HepG2 (cell line): ENCODE results near the gene EPB41L4A. TPM values are rescaled to one million over a fixed set of nuclear protein-coding genes. Genes with fewer than 3 reads are reported as not detected.

Experiments used
- ATAC-seq: fragments of 200-7000 bp; cut with Tn5 transposase; 3 replicates; pipeline ENCODE4 v1.9.1; 2020; ENCODE audit warnings: mild to moderate bottlenecking, moderate library complexity
- BruUV-seq: library from RNA; stranded (reverse); fragments of 400-500 nt; replicated peaks from 2 replicates; lab custom pipeline; 2021; lab: Mats Ljungman, UMichigan
- CTCF ChIA-PET: fragments of 300-600 bp; formaldehyde crosslinking; extraction: SDS; loops from one replicate; lab custom pipeline; 2021; ENCODE audit warnings: low total read pairs, inconsistent platforms, low intra/inter-chr PET ratio; lab: Yijun Ruan, JAX
- POLR2A ChIA-PET: fragments of 350-600 bp; sonication (Branson Sonifier 250); formaldehyde crosslinking; loops from one replicate; lab custom pipeline; 2020; ENCODE audit warnings: antibody characterized with exemption, inconsistent platforms; lab: Yijun Ruan, JAX
- DNase-seq: peaks from one replicate; pipeline ENCODE4 v3.0.0-alpha.2; 2015; ENCODE audit warnings: low spot score
- FAIRE-seq: peaks from 3 replicates; lab custom pipeline; 2011; peaks lifted over from hg19 to GRCh38; lab: Jason Lieb, UNC
- H2AFZ ChIP-seq: one replicate; pipeline ENCODE4 v1.6.1; 2011; ENCODE audit warnings: low read length, inconsistent platforms
- H3K27ac ChIP-seq: fragments of 300-600 bp; 3 replicates; pipeline ENCODE4 v1.8.0; 2011; ENCODE audit warnings: mixed run types, mild to moderate bottlenecking, mixed read lengths, low read length, inconsistent platforms; ENCODE audit not compliant: insufficient read depth; ENCODE audit errors: extremely low read length
- H3K27me3 ChIP-seq, 2 experiments: fragments of 200-600 bp in 1 of 2; 2 replicates in 1 of 2; 3 replicates in 1 of 2; pipeline versions ENCODE4 v1.6.0 to v1.8.0; 2011; ENCODE audit warnings: low read length in 2 of 2, mild to moderate bottlenecking in 2 of 2, moderate library complexity in 2 of 2, inconsistent platforms in 1 of 2; ENCODE audit not compliant: insufficient read depth in 2 of 2, control insufficient read depth in 1 of 2
- H3K36me3 ChIP-seq, 2 experiments: fragments of 200-600 bp in 1 of 2; replicated peaks in 1 of 2; 2 replicates in 1 of 2; 3 replicates in 1 of 2; pipeline versions ENCODE4 v1.5.1 to v1.8.0; 2011; ENCODE audit warnings: low read length in 2 of 2, inconsistent platforms in 1 of 2; ENCODE audit not compliant: insufficient read depth in 2 of 2, control insufficient read depth in 1 of 2
- H3K4me1 ChIP-seq: 2 replicates; pipeline ENCODE4 v1.5.1; 2012; ENCODE audit warnings: low read length, inconsistent platforms; ENCODE audit not compliant: insufficient read depth
- H3K4me2 ChIP-seq: 2 replicates; pipeline ENCODE4 v1.6.0; 2011; ENCODE audit warnings: low read depth, low read length, inconsistent platforms
- H3K4me3 ChIP-seq, 3 experiments: fragments of 200-600 bp in 1 of 3; sonication (generic), shearing (Covaris generic) in 1 of 3; replicated peaks in 1 of 3; 2 replicates each; pipeline ENCODE4 v1.5.1; 2011 to 2016; ENCODE audit warnings: low read length in 3 of 3, inconsistent platforms in 2 of 3, low read depth in 2 of 3, mild to moderate bottlenecking in 2 of 3, control low read depth in 1 of 3, mixed read lengths in 1 of 3; ENCODE audit not compliant: insufficient read depth in 1 of 3
- H3K79me2 ChIP-seq: one replicate; pipeline ENCODE4 v1.6.1; 2011; ENCODE audit warnings: low read length, inconsistent platforms; ENCODE audit not compliant: insufficient read depth
- H3K9ac ChIP-seq: 2 replicates; pipeline ENCODE4 v1.6.0; 2011; ENCODE audit warnings: mild to moderate bottlenecking, low read depth, low read length, inconsistent platforms; ENCODE audit not compliant: insufficient read depth
- H3K9me3 ChIP-seq: 2 replicates; pipeline ENCODE4 v1.5.1; 2012; ENCODE audit warnings: mild to moderate bottlenecking, low read length
- H4K20me1 ChIP-seq: 2 replicates; pipeline ENCODE4 v1.6.0; 2011; ENCODE audit warnings: inconsistent platforms, mild to moderate bottlenecking, low read length, moderate library complexity; ENCODE audit not compliant: insufficient read depth
- AGO2 ChIP-seq: fragments of 200-400 bp; formaldehyde crosslinking; optimal IDR thresholded peaks from 2 replicates; pipeline ENCODE3; 2017; ENCODE audit warnings: mild to moderate bottlenecking, low read depth, low read length, moderate library complexity
- CREB1 ChIP-seq, 2 experiments: fragments of 450-650 bp in 1 of 2; IDR thresholded peaks; 2 replicates each; pipeline ENCODE4 v1.6.1; 2016 to 2017; ENCODE audit warnings: control low read depth in 1 of 2, mild to moderate bottlenecking in 1 of 2, missing compliant biosample characterization in 1 of 2, missing genetic modification characterization in 1 of 2
- DNMT3B ChIP-seq: conservative IDR thresholded peaks from 2 replicates; pipeline ENCODE4 v1.6.1; 2016; ENCODE audit warnings: missing biosample characterization, control low read depth
- EED ChIP-seq: sonication (generic); formaldehyde crosslinking; IDR thresholded peaks from 2 replicates; pipeline ENCODE4 v1.5.0; 2020; ENCODE audit warnings: mild to moderate bottlenecking, missing genetic modification reagents
- ETV5 ChIP-seq: IDR thresholded peaks from 2 replicates; pipeline ENCODE4 v1.6.1; 2018; ENCODE audit warnings: missing biosample characterization, missing genetic modification reagents, inconsistent platforms, borderline replicate concordance
- ISL2 ChIP-seq: sonication (generic); formaldehyde crosslinking; IDR thresholded peaks from 2 replicates; pipeline ENCODE4 v1.5.0; 2020; ENCODE audit warnings: missing genetic modification reagents
- MXD3 ChIP-seq: IDR thresholded peaks from 2 replicates; pipeline ENCODE4 v1.6.1; 2016; ENCODE audit warnings: mild to moderate bottlenecking, missing biosample characterization, missing genetic modification reagents
- PCBP1 ChIP-seq: fragments of 200-400 bp; formaldehyde crosslinking; IDR thresholded peaks from 2 replicates; pipeline ENCODE4 v1.6.1; 2017; ENCODE audit warnings: mild to moderate bottlenecking, low read depth, low read length, borderline replicate concordance
- REPIN1 ChIP-seq: sonication (generic); formaldehyde crosslinking; IDR thresholded peaks from 2 replicates; pipeline ENCODE4 v1.8.0; 2022; ENCODE audit warnings: missing genetic modification reagents, low read depth, mild to moderate bottlenecking, borderline replicate concordance
- RNF2 ChIP-seq: fragments of 450-650 bp; conservative IDR thresholded peaks from 2 replicates; pipeline ENCODE4 v1.6.1; 2016; ENCODE audit warnings: low read depth
- SRY ChIP-seq: sonication (generic); formaldehyde crosslinking; IDR thresholded peaks from 2 replicates; pipeline ENCODE4 v1.8.0; 2022; ENCODE audit warnings: mild to moderate bottlenecking, missing genetic modification reagents
- YEATS2 ChIP-seq: sonication (generic); formaldehyde crosslinking; IDR thresholded peaks from 2 replicates; pipeline ENCODE4 v1.4.0; 2020; ENCODE audit warnings: missing genetic modification reagents, borderline replicate concordance
- ZKSCAN1 ChIP-seq: fragments of 150-350 bp; IDR thresholded peaks from 2 replicates; pipeline ENCODE4 v1.6.1; 2014; ENCODE audit warnings: low read length
- ZNF20 ChIP-seq: sonication (generic); formaldehyde crosslinking; IDR thresholded peaks from 2 replicates; pipeline ENCODE4 v1.4.0; 2020; ENCODE audit warnings: mild to moderate bottlenecking, moderate library complexity, missing genetic modification reagents
- ZNF296 ChIP-seq: sonication (generic); formaldehyde crosslinking; conservative IDR thresholded peaks from 2 replicates; pipeline ENCODE4 v1.5.0; 2020; ENCODE audit warnings: mild to moderate bottlenecking, missing genetic modification reagents
- ZNF343 ChIP-seq: sonication (generic); formaldehyde crosslinking; IDR thresholded peaks from 2 replicates; pipeline ENCODE4 v1.4.0; 2020; ENCODE audit warnings: mild to moderate bottlenecking, missing genetic modification reagents
- ZNF557 ChIP-seq: sonication (generic); formaldehyde crosslinking; IDR thresholded peaks from 2 replicates; pipeline ENCODE4 v1.4.0; 2020; ENCODE audit warnings: missing genetic modification reagents
- ZNF660 ChIP-seq: sonication (generic); formaldehyde crosslinking; IDR thresholded peaks from 2 replicates; pipeline ENCODE4 v1.5.1; 2020; ENCODE audit warnings: mild to moderate bottlenecking, low read depth, missing genetic modification reagents, borderline replicate concordance
- WGBS: methylation state at CpG from one replicate; pipeline ENCODE4 v1.1.6; 2017; ENCODE audit warnings: low lambda C conversion rate; 5-methylcytosine and 5-hydroxymethylcytosine counted together
- in situ Hi-C: cut with HindIII; loops from 2 replicates; pipeline ENCODE4 v1.10.0; 2017; ENCODE audit warnings: low pct_unique_long_range_greater_than_20kb; ENCODE audit not compliant: extremely low pct_ligation_motif_present
- intact Hi-C: fragments of 100-400 bp; cut with micrococcal nuclease; formaldehyde crosslinking; loops from one replicate; pipeline ENCODE4 v1.10.0; 2022; ENCODE audit not compliant: unreplicated experiment
- polyA plus RNA-seq, 8 experiments: library from polyadenylated mRNA; depleted of rRNA in 3 of 8; stranded (reverse) in 7 of 8; unstranded in 1 of 8; fragments of >200 nt; fragmentation: Illumina TruSeq in 4 of 8; extraction: Trizol in 4 of 8; gene quantifications; 2 replicates each; pipeline versions ENCODE4 v1.2.1 to v1.2.3, GENCODE V29; 2011 to 2016; ENCODE audit warnings: low read depth in 4 of 8, missing spikeins in 1 of 8, mixed read lengths in 1 of 8; ENCODE audit not compliant: insufficient read depth in 1 of 8
- total RNA-seq, 5 experiments: library from RNA; depleted of rRNA; stranded (reverse); fragments of >200 nt; fragmentation: Illumina TruSeq; extraction: Trizol; gene quantifications; 2 replicates each; pipeline ENCODE4 v1.2.3, GENCODE V29; 2016; ENCODE audit warnings: low read depth in 1 of 5

Gene EPB41L4A
- total and polyA plus RNA-seq, 2 of the 13 experiments (the other 11 are each of a cell fraction or from before 2014, with no cell fraction given) = 0.07 TPM; not detected in 1

- no peak for TF ChIP-seq ZNF557 (CRISPR knock-in tag)
- TF ChIP-seq ZNF343 (CRISPR knock-in tag) = no peak
- no peak for TF ChIP-seq EED (CRISPR knock-in tag)
- TF ChIP-seq RNF2 = no peak
- no peak for TF ChIP-seq DNMT3B (CRISPR knock-in tag)
- no peak for TF ChIP-seq YEATS2 (CRISPR knock-in tag)
- TF ChIP-seq ZNF660 (CRISPR knock-in tag) = no peak
- no peak for TF ChIP-seq REPIN1
- no peak for TF ChIP-seq ZKSCAN1
- no peak for TF ChIP-seq ETV5 (CRISPR knock-in tag)
- TF ChIP-seq, all 625 proteins: peak for 0
These were observed 188.5 kb downstream of the EPB41L4A start (continued) for GRCh38 chr5:112230606-112231005.

- in situ Hi-C loops (no loop called here), intact Hi-C loops (no loop called here)
- 0% methylated on average over 2 of the region's 2 CpGs for WGBS
- no peak for ATAC-seq
- Histone ChIP-seq H3K27me3 (no peaks in the 10 kb centered on the region), H3K36me3 (no peaks in the 10 kb centered on the region), H3K4me1 (no peaks in the 10 kb centered on the region), H2AFZ (no peak overlapping the region), H3K79me2 (no peaks in the 10 kb centered on the region)
- CTCF ChIA-PET = no interaction called here
- no peak for TF ChIP-seq SRY (CRISPR knock-in tag)
- no peak for TF ChIP-seq MXD3 (CRISPR knock-in tag)
- TF ChIP-seq ZNF20 (CRISPR knock-in tag) = no peak
- TF ChIP-seq AGO2 = no peak
- TF ChIP-seq PCBP1 = no peak
- no peak for TF ChIP-seq ISL2 (CRISPR knock-in tag)
- TF ChIP-seq CREB1 (IDR thresholded peaks at IDR 0.05) = no peak
- no peak for TF ChIP-seq CREB1 (CRISPR knock-in tag; IDR thresholded peaks at IDR 0.05)
- TF ChIP-seq ZNF296 (CRISPR knock-in tag) = no peak
- TF ChIP-seq, all 625 proteins: peak for 0
- Histone ChIP-seq H3K4me2 (no peak overlapping the region), H3K27ac (no peak overlapping the region), H3K9ac (no peak overlapping the region), H3K4me3 (no peak overlapping the region), H3K9me3 (no peaks in the 10 kb centered on the region), H4K20me1 (no peaks in the 10 kb centered on the region)
- no peak for FAIRE-seq
- DNase-seq = no peak
- no TSS peak for BruUV-seq
- POLR2A ChIA-PET = no interaction called here
These were observed 190.4 kb downstream of the EPB41L4A start for GRCh38 chr5:112228667-112229066.
